Ishikawa (cell line): ENCODE results near the gene PPP3CB.

ENCODE experiments used
- CEBPB ChIP-seq: IDR thresholded peaks from 2 replicates; pipeline ENCODE4 v1.6.1; 2012
- CREB1 ChIP-seq: IDR thresholded peaks from 2 replicates; pipeline ENCODE4 v1.6.1; 2012; ENCODE audit warnings: low read depth
- EGR1 ChIP-seq: IDR thresholded peaks from 2 replicates; pipeline ENCODE4 v1.6.1; 2012
- EP300 ChIP-seq: IDR thresholded peaks from 2 replicates; pipeline ENCODE4 v1.6.1; 2012; ENCODE audit warnings: borderline replicate concordance
- FOXM1 ChIP-seq: IDR thresholded peaks from 2 replicates; pipeline ENCODE4 v1.6.1; 2012; ENCODE audit warnings: low read depth, borderline replicate concordance
- NFIC ChIP-seq: IDR thresholded peaks from 2 replicates; pipeline ENCODE4 v1.6.1; 2012
- RAD21 ChIP-seq: IDR thresholded peaks from 2 replicates; pipeline ENCODE4 v1.6.1; 2012; ENCODE audit warnings: low read depth
- TAF1 ChIP-seq: IDR thresholded peaks from 2 replicates; pipeline ENCODE4 v1.6.1; 2012; ENCODE audit warnings: low read depth, mild to moderate bottlenecking
- TCF12 ChIP-seq: IDR thresholded peaks from 2 replicates; pipeline ENCODE4 v1.6.1; 2012; ENCODE audit warnings: low read depth
- TEAD4 ChIP-seq: IDR thresholded peaks from 2 replicates; pipeline ENCODE4 v1.6.1; 2012
- YY1 ChIP-seq: IDR thresholded peaks from 2 replicates; pipeline ENCODE4 v1.6.1; 2012; ENCODE audit warnings: low read depth
- ZBTB7A ChIP-seq: IDR thresholded peaks from 2 replicates; pipeline ENCODE4 v1.6.1; 2012; ENCODE audit warnings: low read depth
- TF ChIP-seq, protein P1 (sequence below): IDR thresholded peaks from 2 replicates; pipeline ENCODE4 v1.6.1; 2012; ENCODE audit warnings: low read depth, mild to moderate bottlenecking
- TF ChIP-seq, protein P2 (sequence below): IDR thresholded peaks from 2 replicates; pipeline ENCODE4 v1.6.1; 2012
- TF ChIP-seq, protein P3 (sequence below): IDR thresholded peaks from 2 replicates; pipeline ENCODE4 v1.6.1; 2012

Gene PPP3CB

GRCh38 chr10:73486601-73487000, 9.2 kb downstream of the PPP3CB start:
- TF ChIP-seq CEBPB: no peak
- no peak for TF ChIP-seq FOXM1
- TF ChIP-seq TEAD4: no peak
- TF ChIP-seq, protein P1, sequence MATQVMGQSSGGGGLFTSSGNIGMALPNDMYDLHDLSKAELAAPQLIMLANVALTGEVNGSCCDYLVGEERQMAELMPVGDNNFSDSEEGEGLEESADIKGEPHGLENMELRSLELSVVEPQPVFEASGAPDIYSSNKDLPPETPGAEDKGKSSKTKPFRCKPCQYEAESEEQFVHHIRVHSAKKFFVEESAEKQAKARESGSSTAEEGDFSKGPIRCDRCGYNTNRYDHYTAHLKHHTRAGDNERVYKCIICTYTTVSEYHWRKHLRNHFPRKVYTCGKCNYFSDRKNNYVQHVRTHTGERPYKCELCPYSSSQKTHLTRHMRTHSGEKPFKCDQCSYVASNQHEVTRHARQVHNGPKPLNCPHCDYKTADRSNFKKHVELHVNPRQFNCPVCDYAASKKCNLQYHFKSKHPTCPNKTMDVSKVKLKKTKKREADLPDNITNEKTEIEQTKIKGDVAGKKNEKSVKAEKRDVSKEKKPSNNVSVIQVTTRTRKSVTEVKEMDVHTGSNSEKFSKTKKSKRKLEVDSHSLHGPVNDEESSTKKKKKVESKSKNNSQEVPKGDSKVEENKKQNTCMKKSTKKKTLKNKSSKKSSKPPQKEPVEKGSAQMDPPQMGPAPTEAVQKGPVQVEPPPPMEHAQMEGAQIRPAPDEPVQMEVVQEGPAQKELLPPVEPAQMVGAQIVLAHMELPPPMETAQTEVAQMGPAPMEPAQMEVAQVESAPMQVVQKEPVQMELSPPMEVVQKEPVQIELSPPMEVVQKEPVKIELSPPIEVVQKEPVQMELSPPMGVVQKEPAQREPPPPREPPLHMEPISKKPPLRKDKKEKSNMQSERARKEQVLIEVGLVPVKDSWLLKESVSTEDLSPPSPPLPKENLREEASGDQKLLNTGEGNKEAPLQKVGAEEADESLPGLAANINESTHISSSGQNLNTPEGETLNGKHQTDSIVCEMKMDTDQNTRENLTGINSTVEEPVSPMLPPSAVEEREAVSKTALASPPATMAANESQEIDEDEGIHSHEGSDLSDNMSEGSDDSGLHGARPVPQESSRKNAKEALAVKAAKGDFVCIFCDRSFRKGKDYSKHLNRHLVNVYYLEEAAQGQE: no peak
- no peak for TF ChIP-seq YY1
- TF ChIP-seq CREB1: no peak
- TF ChIP-seq TAF1: no peak
- TF ChIP-seq NFIC: no peak
- TF ChIP-seq, protein P2, sequence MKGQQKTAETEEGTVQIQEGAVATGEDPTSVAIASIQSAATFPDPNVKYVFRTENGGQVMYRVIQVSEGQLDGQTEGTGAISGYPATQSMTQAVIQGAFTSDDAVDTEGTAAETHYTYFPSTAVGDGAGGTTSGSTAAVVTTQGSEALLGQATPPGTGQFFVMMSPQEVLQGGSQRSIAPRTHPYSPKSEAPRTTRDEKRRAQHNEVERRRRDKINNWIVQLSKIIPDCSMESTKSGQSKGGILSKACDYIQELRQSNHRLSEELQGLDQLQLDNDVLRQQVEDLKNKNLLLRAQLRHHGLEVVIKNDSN: no peak
- TF ChIP-seq TCF12: no peak
- TF ChIP-seq, protein P3, sequence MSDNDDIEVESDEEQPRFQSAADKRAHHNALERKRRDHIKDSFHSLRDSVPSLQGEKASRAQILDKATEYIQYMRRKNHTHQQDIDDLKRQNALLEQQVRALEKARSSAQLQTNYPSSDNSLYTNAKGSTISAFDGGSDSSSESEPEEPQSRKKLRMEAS: no peak
- no peak for TF ChIP-seq RAD21
- no peak for TF ChIP-seq EGR1
- TF ChIP-seq EP300: no peak
- no peak for TF ChIP-seq ZBTB7A

DNA sequence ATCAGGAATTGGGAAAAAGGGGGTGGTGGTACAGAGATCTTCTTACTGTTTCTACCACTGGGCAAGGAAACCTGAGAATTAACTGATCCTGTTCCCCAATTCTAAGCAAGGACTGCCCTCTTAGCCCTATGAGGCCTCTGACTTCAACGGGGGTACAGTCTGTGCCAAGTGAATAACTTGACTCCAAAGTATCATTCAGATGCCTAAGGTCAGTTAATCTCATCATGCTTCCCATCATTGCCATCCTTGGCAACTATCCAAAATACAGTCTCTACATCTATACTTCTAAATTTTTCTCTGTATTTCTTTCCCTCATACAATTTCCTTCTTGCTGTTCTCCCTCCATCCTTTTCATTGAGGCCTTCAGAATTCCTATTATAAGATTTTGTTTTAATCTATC, 10.5 kb downstream of the PPP3CB start:
- TF ChIP-seq ZBTB7A (no peak), CREB1 (no peak), TCF12 (no peak), CEBPB (no peak), EP300 (no peak), EGR1 (no peak), RAD21 (no peak), TAF1 (no peak), NFIC (no peak), YY1 (no peak), FOXM1 (no peak), TEAD4 (no peak)
- TF ChIP-seq, protein P3: no peak
- TF ChIP-seq, protein P2: no peak
- TF ChIP-seq, protein P1: no peak

GRCh38 chr10:73480158-73480557, 15.7 kb downstream of the PPP3CB start:
- TF ChIP-seq EP300 (no peak), CEBPB (no peak), TCF12 (no peak), CREB1 (no peak), RAD21 (no peak), TEAD4 (no peak), NFIC (no peak), EGR1 (no peak), FOXM1 (no peak)
- TF ChIP-seq, protein P1: no peak
- TF ChIP-seq, protein P3: no peak

DNA sequence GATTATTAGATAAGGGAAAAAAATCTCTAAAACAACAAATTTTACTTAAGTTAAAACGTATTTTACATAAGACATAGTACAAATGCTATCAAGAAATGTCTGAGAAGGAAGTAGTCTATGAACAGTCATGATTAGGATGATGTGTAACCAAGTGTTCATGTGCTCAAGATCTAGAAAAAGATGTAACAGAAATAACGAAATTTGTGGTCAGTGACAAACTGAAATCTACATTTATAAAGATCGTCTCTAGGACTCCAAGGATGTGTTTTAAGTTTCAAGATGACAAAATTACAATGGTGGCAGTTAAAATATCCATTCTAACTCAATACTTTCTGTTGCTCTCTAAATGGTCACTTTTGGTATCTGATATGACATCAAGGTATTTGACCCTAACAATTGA, 17.2 kb downstream of the PPP3CB start:
- TF ChIP-seq NFIC (no peak), EP300 (no peak), TCF12 (no peak), TAF1 (no peak), EGR1 (no peak), FOXM1 (no peak)
- TF ChIP-seq, protein P1: no peak
- TF ChIP-seq, protein P2: no peak
